Thyroid gland (tissue), 4 donors: ENCODE results near the gene KRTAP29-1.

Experiments
- POLR2A ChIP-seq, 2 donors: fragments of 450-650 bp; IDR thresholded peaks; one replicate each; pipeline ENCODE4 v1.6.1; 2017; ENCODE audit warnings: antibody characterized with exemption in 2 of 2, mild to moderate bottlenecking in 2 of 2, moderate library complexity in 1 of 2
- TF ChIP-seq, protein P1 (sequence below), 6 experiments: fragments of 200-600 bp in 3 of 6; fragments of 450-650 bp in 3 of 6; sonication (generic) in 3 of 6; IDR thresholded peaks; one replicate each; pipeline ENCODE4 v1.5.1; 2016 to 2019; ENCODE audit warnings: antibody characterized with exemption in 6 of 6, mild to moderate bottlenecking in 2 of 6, inconsistent platforms in 1 of 6, moderate library complexity in 1 of 6

GRCh38 chr17:41327411-41328120, 24.9 kb upstream of the KRTAP29-1 start:
- TF ChIP-seq, protein P1, sequence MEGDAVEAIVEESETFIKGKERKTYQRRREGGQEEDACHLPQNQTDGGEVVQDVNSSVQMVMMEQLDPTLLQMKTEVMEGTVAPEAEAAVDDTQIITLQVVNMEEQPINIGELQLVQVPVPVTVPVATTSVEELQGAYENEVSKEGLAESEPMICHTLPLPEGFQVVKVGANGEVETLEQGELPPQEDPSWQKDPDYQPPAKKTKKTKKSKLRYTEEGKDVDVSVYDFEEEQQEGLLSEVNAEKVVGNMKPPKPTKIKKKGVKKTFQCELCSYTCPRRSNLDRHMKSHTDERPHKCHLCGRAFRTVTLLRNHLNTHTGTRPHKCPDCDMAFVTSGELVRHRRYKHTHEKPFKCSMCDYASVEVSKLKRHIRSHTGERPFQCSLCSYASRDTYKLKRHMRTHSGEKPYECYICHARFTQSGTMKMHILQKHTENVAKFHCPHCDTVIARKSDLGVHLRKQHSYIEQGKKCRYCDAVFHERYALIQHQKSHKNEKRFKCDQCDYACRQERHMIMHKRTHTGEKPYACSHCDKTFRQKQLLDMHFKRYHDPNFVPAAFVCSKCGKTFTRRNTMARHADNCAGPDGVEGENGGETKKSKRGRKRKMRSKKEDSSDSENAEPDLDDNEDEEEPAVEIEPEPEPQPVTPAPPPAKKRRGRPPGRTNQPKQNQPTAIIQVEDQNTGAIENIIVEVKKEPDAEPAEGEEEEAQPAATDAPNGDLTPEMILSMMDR (IDR thresholded peaks at IDR 0.05), result no peak
- TF ChIP-seq POLR2A (IDR thresholded peaks at IDR 0.05), result no peak
